Kidney (tissue), 14 donors: ENCODE data around the gene HSH2D. TPM values are rescaled to one million over a fixed set of nuclear protein-coding genes. Genes with fewer than 3 reads are reported as not detected.
"Not testable (repeated sequence)": the region's sequence is repeated elsewhere in the genome, so short reads cannot be mapped to it uniquely, and the experiment has no call there.

Source experiments
- DNase-seq, 5 donors: peaks; one replicate each; pipeline ENCODE4 v3.0.0-alpha.2; 2013 to 2020
- FAIRE-seq: peaks from 2 replicates; lab custom pipeline; 2012; peaks lifted over from hg19 to GRCh38; lab: Jason Lieb, UNC
- H3K27ac ChIP-seq, 2 donors: one replicate each; pipeline ENCODE4 v1.7.0; 2013; ENCODE audit warnings: low read depth in 2 of 2, low read length in 2 of 2, inconsistent platforms in 1 of 2
- H3K27me3 ChIP-seq: one replicate; pipeline ENCODE4 v1.7.1; 2013; ENCODE audit warnings: low read length, inconsistent platforms; ENCODE audit not compliant: control insufficient read depth, insufficient read depth
- H3K36me3 ChIP-seq, 3 donors: one replicate each; pipeline versions ENCODE4 v1.7.0 to v1.7.1; 2013; ENCODE audit warnings: low read length in 3 of 3, control low read depth in 1 of 3, inconsistent platforms in 1 of 3; ENCODE audit not compliant: insufficient read depth in 3 of 3, control insufficient read depth in 2 of 3
- H3K4me1 ChIP-seq, 3 donors: one replicate each; pipeline versions ENCODE4 v1.7.0 to v1.7.1; 2013; ENCODE audit warnings: low read length in 3 of 3, inconsistent platforms in 1 of 3, low read depth in 1 of 3; ENCODE audit not compliant: control insufficient read depth in 2 of 3, insufficient read depth in 2 of 3
- H3K4me3 ChIP-seq, 3 donors: one replicate each; pipeline versions ENCODE4 v1.7.0 to v1.8.1; 2013; ENCODE audit warnings: low read length in 3 of 3, control low read depth in 1 of 3, inconsistent platforms in 1 of 3
- H3K9ac ChIP-seq, 3 donors: one replicate each; pipeline versions ENCODE4 v1.7.0 to v1.7.1; 2013; ENCODE audit warnings: low read length in 3 of 3, control low read depth in 1 of 3, inconsistent platforms in 1 of 3
- H3K9me3 ChIP-seq, 3 donors: one replicate each; pipeline versions ENCODE4 v1.7.0 to v1.7.1; 2013; ENCODE audit warnings: low read length in 3 of 3, control low read depth in 1 of 3, inconsistent platforms in 1 of 3; ENCODE audit not compliant: control insufficient read depth in 2 of 3, insufficient read depth in 1 of 3
- CTCF ChIP-seq: IDR thresholded peaks from 3 replicates; pipeline ENCODE4 v1.5.1; 2012; ENCODE audit warnings: mild to moderate bottlenecking, moderate library complexity, borderline replicate concordance; ENCODE audit not compliant: insufficient read depth; ENCODE audit errors: extremely low read depth
- intact Hi-C: fragments of 100-400 bp; cut with DNase I; formaldehyde crosslinking; loops from one replicate; pipeline ENCODE4 v1.11.1; 2022
- polyA plus RNA-seq: library from polyadenylated mRNA; stranded (reverse); fragments of 350-450 nt; fragmentation: Illumina TruSeq; extraction: RNeasy Lipid Tissue Mini Kit (QIAGEN cat#74804); gene quantifications from one replicate; pipeline ENCODE4 v1.2.3, GENCODE V29; 2014; ENCODE audit warnings: low read depth, low replicate concordance; ENCODE audit not compliant: insufficient read depth
- total RNA-seq: library from RNA; stranded (reverse); fragmentation: NEBNext Ultra II Directional; extraction: Animal tissue kit (Norgen Biotek cat#: 25700); gene quantifications from one replicate; pipeline ENCODE4 v1.2.1, GENCODE V29; 2021
- donor health status: control.
- donor health status: control.
- donor health status: control.
- donor health status: control.
- donor health status: control.
- donor health status: DM: yes; HTN: yes; CAD: no.
- donor health status: Normal renal cell carcinoma (clear cell type).

The HSH2D gene
- total and polyA plus RNA-seq, 2 donors from 2014 or later: 0.41 to 7.7 TPM

- H3K27ac ChIP-seq: no peak overlapping the region
- no peak overlapping the region for H3K9ac ChIP-seq
- intact Hi-C loops: no loop called here
- no peak for TF ChIP-seq CTCF
- H3K4me3 ChIP-seq: no peak overlapping the region
- no peaks in the 10 kb centered on the region for H3K4me1 ChIP-seq
- H3K36me3 ChIP-seq: no peaks in the 10 kb centered on the region
- no peaks in the 10 kb centered on the region for H3K27me3 ChIP-seq
- no peaks in the 10 kb centered on the region for H3K9me3 ChIP-seq
- FAIRE-seq (no peak), DNase-seq (no peak)
These were observed 25.1 kb downstream of the HSH2D start for GRCh38 chr19:16168465-16169081.

DNA sequence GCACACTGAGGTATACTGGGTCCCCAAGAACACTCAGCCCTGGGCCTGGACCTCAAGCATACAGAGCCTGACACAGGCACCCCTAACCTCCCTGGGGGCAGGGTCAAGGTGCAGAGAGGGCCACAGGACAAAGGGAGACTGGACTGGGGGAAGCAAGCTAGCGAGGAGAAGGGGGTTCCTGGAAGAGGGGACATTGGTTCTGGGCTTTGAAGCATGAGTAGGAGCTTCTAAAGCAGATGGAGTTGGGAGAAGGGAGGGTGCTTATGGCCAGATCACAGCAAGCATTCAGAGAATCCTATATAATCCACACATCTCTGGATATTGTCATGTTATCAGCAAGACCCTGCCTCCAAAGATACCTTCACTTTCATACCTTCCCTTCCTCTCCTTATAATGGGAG lies 26.6 kb downstream of the HSH2D start:
- H3K36me3 ChIP-seq: no peaks in the 10 kb centered on the region
- no peak overlapping the region for H3K4me3 ChIP-seq
- TF ChIP-seq CTCF: no peak
- intact Hi-C loops: no loop called here
- FAIRE-seq (no peak), DNase-seq (no peak)
- H3K27me3 ChIP-seq: no peaks in the 10 kb centered on the region
- H3K4me1 ChIP-seq: no peaks in the 10 kb centered on the region
- H3K27ac ChIP-seq: no peak overlapping the region
- no peak overlapping the region for H3K9ac ChIP-seq
- H3K9me3 ChIP-seq: no peaks in the 10 kb centered on the region

- intact Hi-C loops: no loop called here
- Histone ChIP-seq H3K9me3 (peaks cover 0 to 7% (median 0%) of the 10 kb centered on the region in 3 donors), H3K27ac (no peak overlapping the region), H3K4me3 (no peak overlapping the region), H3K9ac (no peak overlapping the region), H3K36me3 (no peaks in the 10 kb centered on the region), H3K27me3 (no peaks in the 10 kb centered on the region), H3K4me1 (no peaks in the 10 kb centered on the region)
- DNase-seq (no peak), FAIRE-seq (no peak)
- no peak for TF ChIP-seq CTCF
These were observed 32.5 kb downstream of the HSH2D start for GRCh38 chr19:16175954-16176353.

- H3K4me1 ChIP-seq, intact Hi-C loops, H3K27ac ChIP-seq, FAIRE-seq, H3K9me3 ChIP-seq, DNase-seq, H3K27me3 ChIP-seq, H3K9ac ChIP-seq, H3K4me3 ChIP-seq, H3K36me3 ChIP-seq: not testable (repeated sequence)
These were observed 35.4 kb downstream of the HSH2D start for GRCh38 chr19:16178866-16179265.
